ENCODE data around the gene CFAP206.

DNA sequence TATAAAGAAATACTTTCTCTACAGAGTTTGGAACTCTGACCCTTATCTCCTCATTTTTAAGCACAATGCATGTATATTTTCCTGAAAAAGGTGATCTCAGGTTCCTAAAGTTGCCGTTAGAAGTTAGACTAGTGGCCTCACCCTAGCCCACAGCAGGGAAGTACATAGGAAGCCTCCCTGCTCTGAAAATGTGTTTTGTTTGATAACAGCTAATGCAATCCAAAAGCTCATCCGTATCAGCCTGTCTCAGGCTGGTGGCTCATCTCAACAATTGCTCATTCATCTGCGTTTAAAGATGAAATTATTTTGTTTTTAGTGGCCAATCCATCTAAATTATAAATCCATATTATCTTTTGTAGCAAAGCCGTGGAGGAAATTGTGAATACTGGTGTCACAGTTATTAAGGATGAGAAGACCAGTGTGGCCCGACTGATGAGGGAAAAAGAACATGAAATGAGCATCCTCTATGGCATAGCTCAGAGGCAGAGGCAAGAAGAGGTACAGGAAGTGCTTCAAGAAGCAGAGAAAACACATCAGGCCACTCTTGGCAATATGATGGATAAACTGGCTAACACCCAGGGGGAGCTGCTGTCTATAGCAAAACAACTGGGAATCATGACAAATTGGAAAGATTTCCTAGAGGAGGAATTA, 43.0 kb upstream of the CFAP206 start:
- TF ChIP-seq YY1 (IDR thresholded peaks at IDR 0.05; ENCODE audit: low read depth): no peak
- TF ChIP-seq USF1 (IDR thresholded peaks at IDR 0.05): no peak
- TF ChIP-seq, protein P1, sequence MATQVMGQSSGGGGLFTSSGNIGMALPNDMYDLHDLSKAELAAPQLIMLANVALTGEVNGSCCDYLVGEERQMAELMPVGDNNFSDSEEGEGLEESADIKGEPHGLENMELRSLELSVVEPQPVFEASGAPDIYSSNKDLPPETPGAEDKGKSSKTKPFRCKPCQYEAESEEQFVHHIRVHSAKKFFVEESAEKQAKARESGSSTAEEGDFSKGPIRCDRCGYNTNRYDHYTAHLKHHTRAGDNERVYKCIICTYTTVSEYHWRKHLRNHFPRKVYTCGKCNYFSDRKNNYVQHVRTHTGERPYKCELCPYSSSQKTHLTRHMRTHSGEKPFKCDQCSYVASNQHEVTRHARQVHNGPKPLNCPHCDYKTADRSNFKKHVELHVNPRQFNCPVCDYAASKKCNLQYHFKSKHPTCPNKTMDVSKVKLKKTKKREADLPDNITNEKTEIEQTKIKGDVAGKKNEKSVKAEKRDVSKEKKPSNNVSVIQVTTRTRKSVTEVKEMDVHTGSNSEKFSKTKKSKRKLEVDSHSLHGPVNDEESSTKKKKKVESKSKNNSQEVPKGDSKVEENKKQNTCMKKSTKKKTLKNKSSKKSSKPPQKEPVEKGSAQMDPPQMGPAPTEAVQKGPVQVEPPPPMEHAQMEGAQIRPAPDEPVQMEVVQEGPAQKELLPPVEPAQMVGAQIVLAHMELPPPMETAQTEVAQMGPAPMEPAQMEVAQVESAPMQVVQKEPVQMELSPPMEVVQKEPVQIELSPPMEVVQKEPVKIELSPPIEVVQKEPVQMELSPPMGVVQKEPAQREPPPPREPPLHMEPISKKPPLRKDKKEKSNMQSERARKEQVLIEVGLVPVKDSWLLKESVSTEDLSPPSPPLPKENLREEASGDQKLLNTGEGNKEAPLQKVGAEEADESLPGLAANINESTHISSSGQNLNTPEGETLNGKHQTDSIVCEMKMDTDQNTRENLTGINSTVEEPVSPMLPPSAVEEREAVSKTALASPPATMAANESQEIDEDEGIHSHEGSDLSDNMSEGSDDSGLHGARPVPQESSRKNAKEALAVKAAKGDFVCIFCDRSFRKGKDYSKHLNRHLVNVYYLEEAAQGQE (IDR thresholded peaks at IDR 0.05; ENCODE audit: low read depth): no peak
- no peak for TF ChIP-seq EP300 (IDR thresholded peaks at IDR 0.05; ENCODE audit: borderline replicate concordance)
- TF ChIP-seq TAF1 (IDR thresholded peaks at IDR 0.05; ENCODE audit: low read depth): no peak
- TF ChIP-seq RAD21 (IDR thresholded peaks at IDR 0.05; ENCODE audit: low read depth): no peak

Measured in Ishikawa (cell line).